ENCODE data around the gene PANX2. TPM values are rescaled to one million over a fixed set of nuclear protein-coding genes. Genes with fewer than 3 reads are reported as not detected.

The PANX2 gene
- total and polyA plus RNA-seq, 4 donors: 0.39 to 14.8 (median 1.5) TPM

DNA sequence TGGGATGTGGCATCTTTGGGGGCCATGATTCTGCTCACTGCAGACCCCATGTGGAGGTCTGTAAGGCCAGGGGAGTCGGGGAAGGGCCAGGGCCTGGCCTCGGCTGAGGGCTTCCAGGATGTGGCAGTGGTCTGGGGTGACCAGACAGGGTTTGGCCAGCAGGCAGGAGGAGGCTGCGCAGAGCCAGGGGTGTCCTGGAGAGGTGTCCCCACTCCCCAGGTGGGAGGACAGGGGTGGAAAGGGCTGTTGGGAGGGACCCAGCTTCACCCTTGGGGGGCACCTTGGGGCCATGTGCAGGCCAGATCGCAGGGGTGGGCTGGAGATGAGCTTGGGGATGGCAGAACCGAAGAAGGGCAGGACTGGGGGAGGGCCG lies 3.4 kb downstream of the PANX2 start:
- 95% methylated on average over 6 of the region's 6 CpGs for WGBS
- Histone ChIP-seq H3K4me1 (ENCODE audit: control insufficient read depth in 4 of 4, insufficient read depth in 4 of 4, low read length in 3 of 4) (peaks cover 0 to 19% (median 11%) of the 10 kb centered on the region in 4 donors), H3K9ac (ENCODE audit: low read depth in 1 of 2, low read length in 2 of 2) (no peak overlapping the region), H3K9me3 (ENCODE audit: control insufficient read depth in 4 of 4, low read length in 3 of 4) (no peaks in the 10 kb centered on the region), H3K27ac (ENCODE audit: low read depth in 1 of 2, low read length in 2 of 2) (no peak overlapping the region), H3K27me3 (ENCODE audit: control insufficient read depth in 4 of 4, insufficient read depth in 4 of 4, low read length in 3 of 4) (no peaks in the 10 kb centered on the region), H3K4me3 (ENCODE audit: low read depth in 1 of 3, low read length in 3 of 3) (no peak overlapping the region), H3K36me3 (ENCODE audit: control insufficient read depth in 4 of 4, insufficient read depth in 3 of 4, low read depth in 1 of 4, low read length in 3 of 4) (peaks cover 0 to 3% (median 0%) of the 10 kb centered on the region in 4 donors)
- TF ChIP-seq SP1 (IDR thresholded peaks at IDR 0.05) (no peak), FOXA2 (IDR thresholded peaks at IDR 0.05) (no peak), FOXA1 (IDR thresholded peaks at IDR 0.05) (no peak), JUND (IDR thresholded peaks at IDR 0.05) (no peak), NR2F2 (IDR thresholded peaks at IDR 0.05) (no peak), ATF3 (IDR thresholded peaks at IDR 0.05) (no peak), HNF4A (conservative IDR thresholded peaks at IDR 0.05) (no peak), YY1 (IDR thresholded peaks at IDR 0.05) (no peak), HNF4G (IDR thresholded peaks at IDR 0.05) (no peak), CTCF (IDR thresholded peaks at IDR 0.05; ENCODE audit: low read depth, low read length, missing input control) (no peak), RXRA (IDR thresholded peaks at IDR 0.05) (no peak), RAD21 (IDR thresholded peaks at IDR 0.05) (no peak)
- TF ChIP-seq, protein P1, sequence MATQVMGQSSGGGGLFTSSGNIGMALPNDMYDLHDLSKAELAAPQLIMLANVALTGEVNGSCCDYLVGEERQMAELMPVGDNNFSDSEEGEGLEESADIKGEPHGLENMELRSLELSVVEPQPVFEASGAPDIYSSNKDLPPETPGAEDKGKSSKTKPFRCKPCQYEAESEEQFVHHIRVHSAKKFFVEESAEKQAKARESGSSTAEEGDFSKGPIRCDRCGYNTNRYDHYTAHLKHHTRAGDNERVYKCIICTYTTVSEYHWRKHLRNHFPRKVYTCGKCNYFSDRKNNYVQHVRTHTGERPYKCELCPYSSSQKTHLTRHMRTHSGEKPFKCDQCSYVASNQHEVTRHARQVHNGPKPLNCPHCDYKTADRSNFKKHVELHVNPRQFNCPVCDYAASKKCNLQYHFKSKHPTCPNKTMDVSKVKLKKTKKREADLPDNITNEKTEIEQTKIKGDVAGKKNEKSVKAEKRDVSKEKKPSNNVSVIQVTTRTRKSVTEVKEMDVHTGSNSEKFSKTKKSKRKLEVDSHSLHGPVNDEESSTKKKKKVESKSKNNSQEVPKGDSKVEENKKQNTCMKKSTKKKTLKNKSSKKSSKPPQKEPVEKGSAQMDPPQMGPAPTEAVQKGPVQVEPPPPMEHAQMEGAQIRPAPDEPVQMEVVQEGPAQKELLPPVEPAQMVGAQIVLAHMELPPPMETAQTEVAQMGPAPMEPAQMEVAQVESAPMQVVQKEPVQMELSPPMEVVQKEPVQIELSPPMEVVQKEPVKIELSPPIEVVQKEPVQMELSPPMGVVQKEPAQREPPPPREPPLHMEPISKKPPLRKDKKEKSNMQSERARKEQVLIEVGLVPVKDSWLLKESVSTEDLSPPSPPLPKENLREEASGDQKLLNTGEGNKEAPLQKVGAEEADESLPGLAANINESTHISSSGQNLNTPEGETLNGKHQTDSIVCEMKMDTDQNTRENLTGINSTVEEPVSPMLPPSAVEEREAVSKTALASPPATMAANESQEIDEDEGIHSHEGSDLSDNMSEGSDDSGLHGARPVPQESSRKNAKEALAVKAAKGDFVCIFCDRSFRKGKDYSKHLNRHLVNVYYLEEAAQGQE (IDR thresholded peaks at IDR 0.05): no peak
- TF ChIP-seq, protein P2, sequence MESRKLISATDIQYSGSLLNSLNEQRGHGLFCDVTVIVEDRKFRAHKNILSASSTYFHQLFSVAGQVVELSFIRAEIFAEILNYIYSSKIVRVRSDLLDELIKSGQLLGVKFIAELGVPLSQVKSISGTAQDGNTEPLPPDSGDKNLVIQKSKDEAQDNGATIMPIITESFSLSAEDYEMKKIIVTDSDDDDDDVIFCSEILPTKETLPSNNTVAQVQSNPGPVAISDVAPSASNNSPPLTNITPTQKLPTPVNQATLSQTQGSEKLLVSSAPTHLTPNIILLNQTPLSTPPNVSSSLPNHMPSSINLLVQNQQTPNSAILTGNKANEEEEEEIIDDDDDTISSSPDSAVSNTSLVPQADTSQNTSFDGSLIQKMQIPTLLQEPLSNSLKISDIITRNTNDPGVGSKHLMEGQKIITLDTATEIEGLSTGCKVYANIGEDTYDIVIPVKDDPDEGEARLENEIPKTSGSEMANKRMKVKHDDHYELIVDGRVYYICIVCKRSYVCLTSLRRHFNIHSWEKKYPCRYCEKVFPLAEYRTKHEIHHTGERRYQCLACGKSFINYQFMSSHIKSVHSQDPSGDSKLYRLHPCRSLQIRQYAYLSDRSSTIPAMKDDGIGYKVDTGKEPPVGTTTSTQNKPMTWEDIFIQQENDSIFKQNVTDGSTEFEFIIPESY (IDR thresholded peaks at IDR 0.05): no peak
- no peak for DNase-seq (ENCODE audit: low spot score)

GRCh38 chr22:50174382-50175190 lies 4.1 kb downstream of the PANX2 start:
- H3K27me3 ChIP-seq (ENCODE audit: control insufficient read depth in 4 of 4, insufficient read depth in 4 of 4, low read length in 3 of 4): no peaks in the 10 kb centered on the region
- WGBS: 92% methylated on average over 27 of the region's 27 CpGs

More at GRCh38 chr22:50174382-50175190, 4.1 kb downstream of the PANX2 start:
- no peak overlapping the region for H3K4me3 ChIP-seq (ENCODE audit: low read depth in 1 of 3, low read length in 3 of 3)
- no peak overlapping the region for H3K9ac ChIP-seq (ENCODE audit: low read depth in 1 of 2, low read length in 2 of 2)
- no peaks in the 10 kb centered on the region for H3K9me3 ChIP-seq (ENCODE audit: control insufficient read depth in 4 of 4, low read length in 3 of 4)
- no peak for DNase-seq (ENCODE audit: low spot score)
- H3K4me1 ChIP-seq (ENCODE audit: control insufficient read depth in 4 of 4, insufficient read depth in 4 of 4, low read length in 3 of 4): peaks cover 0 to 19% (median 10%) of the 10 kb centered on the region in 4 donors
- H3K27ac ChIP-seq (ENCODE audit: low read depth in 1 of 2, low read length in 2 of 2): no peak overlapping the region
- H3K36me3 ChIP-seq (ENCODE audit: control insufficient read depth in 4 of 4, insufficient read depth in 3 of 4, low read depth in 1 of 4, low read length in 3 of 4): peaks cover 0 to 7% (median 0%) of the 10 kb centered on the region in 4 donors
- TF ChIP-seq EGR1 (IDR thresholded peaks at IDR 0.05; ENCODE audit: low read depth in 2 of 2) (no peak), RXRA (IDR thresholded peaks at IDR 0.05) (no peak), JUND (IDR thresholded peaks at IDR 0.05) (no peak), NR2F2 (IDR thresholded peaks at IDR 0.05) (no peak), TAF1 (conservative IDR thresholded peaks at IDR 0.05) (no peak), SP1 (IDR thresholded peaks at IDR 0.05) (no peak), FOXA2 (IDR thresholded peaks at IDR 0.05) (no peak), GABPA (IDR thresholded peaks at IDR 0.05 in 1 of 2, conservative IDR thresholded peaks at IDR 0.05 in 1 of 2) (no peak)
- TF ChIP-seq, protein P2 (IDR thresholded peaks at IDR 0.05): no peak
